Endothelial cell (in vitro differentiated cells): Measurements from ENCODE around the gene PIANP. TPM values are rescaled to one million over a fixed set of nuclear protein-coding genes. Genes with fewer than 3 reads are reported as not detected.
A peak's percentile ranks its signal among the peaks of the same experiment; 100 is the strongest.

Source experiments
- DNase-seq: peaks from one replicate; pipeline ENCODE4 v3.0.0; 2021; ENCODE audit warnings: low spot score
- H3K27ac Mint-ChIP-seq: one replicate; pipeline ENCODE4 v1.8.0; 2021; ENCODE audit warnings: mixed read lengths, inconsistent platforms; ENCODE audit not compliant: unreplicated experiment
- H3K27me3 Mint-ChIP-seq: one replicate; pipeline ENCODE4 v1.8.0; 2021; ENCODE audit warnings: mild to moderate bottlenecking, moderate library complexity, mixed read lengths, inconsistent platforms; ENCODE audit not compliant: unreplicated experiment
- H3K36me3 Mint-ChIP-seq: one replicate; pipeline ENCODE4 v1.8.0; 2021; ENCODE audit warnings: mild to moderate bottlenecking, low read depth, mixed read lengths, inconsistent platforms; ENCODE audit not compliant: unreplicated experiment
- H3K4me1 Mint-ChIP-seq: one replicate; pipeline ENCODE4 v1.8.0; 2021; ENCODE audit warnings: mild to moderate bottlenecking, mixed read lengths, inconsistent platforms; ENCODE audit not compliant: unreplicated experiment
- H3K4me3 Mint-ChIP-seq: one replicate; pipeline ENCODE4 v1.8.0; 2021; ENCODE audit warnings: mild to moderate bottlenecking, mixed read lengths, inconsistent platforms; ENCODE audit not compliant: unreplicated experiment
- H3K9me3 Mint-ChIP-seq: one replicate; pipeline ENCODE4 v1.8.0; 2021; ENCODE audit warnings: mixed read lengths, inconsistent platforms; ENCODE audit not compliant: unreplicated experiment
- total RNA-seq: library from RNA; stranded (reverse); fragmentation: NEBNext Ultra II Directional; extraction: Animal tissue kit (Norgen Biotek cat#: 25700); gene quantifications from one replicate; pipeline ENCODE4 v1.2.1, GENCODE V29; 2021; ENCODE audit not compliant: unreplicated experiment
- TF ChIP-seq, protein P1 (sequence below): fragments of 200-600 bp; sonication (generic); IDR thresholded peaks from one replicate; pipeline ENCODE4 v1.5.0; 2021; ENCODE audit warnings: antibody characterized with exemption; ENCODE audit not compliant: unreplicated experiment

Gene PIANP
- total RNA-seq, 1 donor from 2014 or later, result 2.0 TPM

DNA sequence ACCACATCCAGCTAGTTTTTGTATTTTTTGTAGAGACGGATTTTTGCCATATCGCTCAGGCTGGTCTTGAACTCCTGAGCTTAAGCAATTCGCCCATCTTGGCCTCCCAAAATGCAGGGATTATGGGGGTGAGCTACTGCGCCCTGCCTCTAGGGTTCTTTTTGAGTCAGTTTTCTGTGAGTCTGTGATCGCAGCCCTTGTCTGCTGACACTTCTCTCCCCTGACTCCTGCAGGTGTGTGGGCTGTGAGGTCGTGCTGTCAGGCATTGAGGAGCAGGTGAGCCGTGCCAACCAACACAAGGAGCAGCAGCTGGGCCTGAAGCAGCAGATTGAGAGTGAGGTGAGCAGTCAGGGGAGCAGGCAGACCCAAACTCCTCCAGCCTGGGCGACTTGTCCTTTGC, 29.6 kb upstream of the PIANP start:
- no peak overlapping the region for H3K4me3 Mint-ChIP-seq
- TF ChIP-seq, protein P1, sequence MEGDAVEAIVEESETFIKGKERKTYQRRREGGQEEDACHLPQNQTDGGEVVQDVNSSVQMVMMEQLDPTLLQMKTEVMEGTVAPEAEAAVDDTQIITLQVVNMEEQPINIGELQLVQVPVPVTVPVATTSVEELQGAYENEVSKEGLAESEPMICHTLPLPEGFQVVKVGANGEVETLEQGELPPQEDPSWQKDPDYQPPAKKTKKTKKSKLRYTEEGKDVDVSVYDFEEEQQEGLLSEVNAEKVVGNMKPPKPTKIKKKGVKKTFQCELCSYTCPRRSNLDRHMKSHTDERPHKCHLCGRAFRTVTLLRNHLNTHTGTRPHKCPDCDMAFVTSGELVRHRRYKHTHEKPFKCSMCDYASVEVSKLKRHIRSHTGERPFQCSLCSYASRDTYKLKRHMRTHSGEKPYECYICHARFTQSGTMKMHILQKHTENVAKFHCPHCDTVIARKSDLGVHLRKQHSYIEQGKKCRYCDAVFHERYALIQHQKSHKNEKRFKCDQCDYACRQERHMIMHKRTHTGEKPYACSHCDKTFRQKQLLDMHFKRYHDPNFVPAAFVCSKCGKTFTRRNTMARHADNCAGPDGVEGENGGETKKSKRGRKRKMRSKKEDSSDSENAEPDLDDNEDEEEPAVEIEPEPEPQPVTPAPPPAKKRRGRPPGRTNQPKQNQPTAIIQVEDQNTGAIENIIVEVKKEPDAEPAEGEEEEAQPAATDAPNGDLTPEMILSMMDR, result no peak
- H3K36me3 Mint-ChIP-seq, result peaks cover 25% of the 10 kb centered on the region
- peaks cover 6% of the 10 kb centered on the region for H3K27me3 Mint-ChIP-seq
- no peak for DNase-seq
- H3K4me1 Mint-ChIP-seq, result peaks cover 7% of the 10 kb centered on the region
- H3K27ac Mint-ChIP-seq, result no peak overlapping the region
- no peaks in the 10 kb centered on the region for H3K9me3 Mint-ChIP-seq

DNA sequence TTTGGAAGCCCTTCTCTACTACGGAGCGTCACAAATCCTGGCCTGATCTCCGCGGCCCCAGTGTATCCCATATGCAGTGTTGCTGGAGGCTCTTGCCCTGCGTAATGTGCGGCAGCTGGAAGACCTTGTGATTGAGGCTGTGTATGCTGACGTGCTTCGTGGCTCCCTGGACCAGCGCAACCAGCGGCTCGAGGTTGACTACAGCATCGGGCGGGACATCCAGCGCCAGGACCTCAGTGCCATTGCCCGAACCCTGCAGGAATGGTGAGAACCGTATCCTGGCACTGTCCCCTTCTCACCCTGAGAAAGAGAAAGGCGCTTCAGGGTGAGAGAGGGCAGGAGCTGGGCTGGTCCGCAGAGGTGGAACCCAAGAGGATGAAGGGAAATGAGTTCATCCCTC, 28.6 kb upstream of the PIANP start:
- Mint-ChIP-seq H3K4me3 (no peak overlapping the region), H3K27ac (no peak overlapping the region), H3K36me3 (peaks cover 25% of the 10 kb centered on the region), H3K4me1 (peaks cover 12% of the 10 kb centered on the region), H3K27me3 (peaks cover 6% of the 10 kb centered on the region), H3K9me3 (no peaks in the 10 kb centered on the region)
- TF ChIP-seq, protein P1, result no peak
- DNase-seq, result no peak

DNA sequence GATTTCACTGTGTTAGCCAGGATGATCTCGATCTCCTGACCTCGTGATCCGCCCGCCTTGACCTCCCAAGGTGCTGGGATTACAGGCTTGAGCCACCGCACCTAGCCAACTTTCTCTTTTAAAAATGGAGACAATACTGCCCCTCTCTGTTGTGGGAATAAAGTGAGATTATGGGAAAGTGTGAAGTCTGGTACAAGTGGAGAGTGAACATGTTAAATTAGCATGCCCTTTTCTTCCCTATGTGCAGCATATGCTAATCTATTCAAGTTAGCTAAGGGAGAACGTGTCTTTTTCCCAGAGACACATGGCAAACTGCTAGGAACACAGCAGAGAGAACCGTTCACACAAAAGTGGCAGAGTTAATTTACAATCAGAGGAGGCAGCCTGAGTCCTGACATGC, 24.7 kb upstream of the PIANP start:
- Mint-ChIP-seq H3K27ac (peak overlapping the region; percentile 57), H3K4me3 (peak overlapping the region; percentile 31), H3K4me1 (peaks cover 26% of the 10 kb centered on the region), H3K27me3 (peaks cover 5% of the 10 kb centered on the region), H3K9me3 (no peaks in the 10 kb centered on the region), H3K36me3 (peaks cover 16% of the 10 kb centered on the region)
- DNase-seq, result no peak
- TF ChIP-seq, protein P1, result no peak

DNA sequence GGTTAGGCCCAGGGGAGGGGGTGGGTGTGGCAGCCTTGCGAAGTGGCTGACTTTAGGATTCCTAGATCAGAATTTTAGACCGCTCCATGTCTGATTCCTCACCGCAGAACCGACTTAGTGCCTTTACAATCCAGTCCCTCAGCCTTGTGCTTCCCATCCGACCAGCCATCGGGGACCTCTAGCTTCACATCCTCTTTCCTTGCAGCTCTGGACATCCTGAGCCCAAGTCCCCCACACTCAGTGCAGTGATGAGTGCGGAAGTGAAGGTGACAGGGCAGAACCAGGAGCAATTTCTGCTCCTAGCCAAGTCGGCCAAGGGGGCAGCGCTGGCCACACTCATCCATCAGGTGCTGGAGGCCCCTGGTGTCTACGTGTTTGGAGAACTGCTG, 23.8 kb upstream of the PIANP start:
- H3K4me1 Mint-ChIP-seq, result peaks cover 26% of the 10 kb centered on the region
- TF ChIP-seq, protein P1, result no peak
- H3K4me3 Mint-ChIP-seq, result peak overlapping the region; percentile 94
- H3K36me3 Mint-ChIP-seq, result peaks cover 9% of the 10 kb centered on the region
- peak overlapping the region; percentile 99 for H3K27ac Mint-ChIP-seq
- H3K27me3 Mint-ChIP-seq, result peaks cover 5% of the 10 kb centered on the region
- peak; percentile 13 for DNase-seq
- H3K9me3 Mint-ChIP-seq, result no peaks in the 10 kb centered on the region

DNA sequence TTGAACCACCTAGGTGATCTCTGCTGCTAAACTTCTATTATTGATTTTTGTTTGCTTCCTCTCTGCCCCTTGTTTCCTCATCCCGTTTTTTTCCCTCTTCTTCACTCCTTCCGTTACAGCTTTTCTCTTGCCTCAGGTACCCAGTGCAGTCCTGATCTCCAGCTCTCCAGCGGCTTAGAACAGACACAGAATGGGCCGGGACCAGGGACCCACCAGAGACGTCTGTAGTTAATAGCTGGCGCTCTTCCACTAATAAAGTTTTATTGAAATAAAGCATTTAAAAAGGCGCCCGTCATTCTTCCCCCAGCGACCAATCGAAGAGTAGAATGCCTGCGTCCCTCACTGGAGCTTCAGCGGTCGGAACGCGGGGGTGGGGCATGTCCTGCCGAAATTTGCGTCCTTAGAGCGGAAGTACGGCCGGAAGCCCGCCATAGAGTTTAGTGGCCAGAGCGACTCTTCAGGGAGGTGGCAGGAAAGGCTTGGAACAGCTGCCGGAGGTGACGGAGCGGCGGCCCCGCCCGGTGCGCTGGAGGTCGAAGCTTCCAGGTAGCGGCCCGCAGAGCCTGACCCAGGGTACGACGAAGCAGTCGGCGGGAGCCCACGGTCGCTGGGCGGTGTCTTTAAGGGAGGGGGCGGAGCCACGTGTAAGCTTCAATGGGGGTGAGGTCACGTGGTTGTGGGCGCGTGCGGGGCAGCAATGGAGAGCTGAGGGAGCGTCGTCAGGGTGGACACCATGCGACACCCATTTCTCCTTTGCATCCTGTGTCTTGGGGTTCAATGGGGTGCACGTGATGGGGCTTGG, 23.2 kb upstream of the PIANP start, which contains the start of gene COPS7A:
TSS of gene COPS7A (plus strand) at position 440 of the 802 bp plus-strand sequence. CDS start 611 bp downstream, outside the sequence.
- peaks cover 9% of the 10 kb centered on the region for H3K36me3 Mint-ChIP-seq
- peaks cover 5% of the 10 kb centered on the region for H3K27me3 Mint-ChIP-seq
- peak within 1 kb of the TSS; percentile 94 for H3K4me3 Mint-ChIP-seq
- TF ChIP-seq, protein P1, result no peak
- H3K27ac Mint-ChIP-seq, result peak within 1 kb of the TSS; percentile 99
- peaks cover 26% of the 10 kb centered on the region for H3K4me1 Mint-ChIP-seq
- DNase-seq, result peak; percentile 92
- H3K9me3 Mint-ChIP-seq, result no peaks in the 10 kb centered on the region
